Activated CD4-positive, alpha-beta T cell treated with anti-CD3 and anti-CD28 coated beads, Interleukin-10, Interleukin-2, amounts not matched to agents 100 ng/mL and 50 ng/mL, durations not matched to agents 16 hours and 8 hours (primary cell): Measurements from ENCODE around the gene MACO1.
"Not testable (repeated sequence)": the region's sequence is repeated elsewhere in the genome, so short reads cannot be mapped to it uniquely, and the experiment has no call there.

Source experiments
- DNase-seq: peaks from one replicate; pipeline ENCODE4 v3.0.0-alpha.2; 2020

MACO1 gene

GRCh38 chr1:25425098-25426085 is 5.3 kb upstream of the MACO1 start:
- DNase-seq = peak; percentile 16

- DNase-seq = no peak
These were observed 3.0 kb upstream of the MACO1 start for GRCh38 chr1:25427696-25428095.

GRCh38 chr1:25428475-25429166 is 2.1 kb upstream of the MACO1 start:
- DNase-seq = no peak

- DNase-seq = peak; percentile 11
These were observed 527 bp downstream of the MACO1 start for GRCh38 chr1:25430967-25431881.

- DNase-seq = no peak
These were observed 1.4 kb downstream of the MACO1 start for GRCh38 chr1:25431955-25432719.

GRCh38 chr1:25432749-25433388 is 2.2 kb downstream of the MACO1 start:
- DNase-seq = no peak

GRCh38 chr1:25433389-25434186 is 2.9 kb downstream of the MACO1 start:
- no peak for DNase-seq

- DNase-seq = peak; percentile 62
These were observed 4.9 kb downstream of the MACO1 start for GRCh38 chr1:25435397-25436108.

GRCh38 chr1:25437672-25438071 is 7.0 kb downstream of the MACO1 start:
- DNase-seq = no peak

- DNase-seq = no peak
These were observed 8.6 kb downstream of the MACO1 start for GRCh38 chr1:25439287-25439686.

- no peak for DNase-seq
These were observed 11.5 kb downstream of the MACO1 start for GRCh38 chr1:25442178-25442577.

GRCh38 chr1:25443030-25443699 is 12.5 kb downstream of the MACO1 start:
- DNase-seq = no peak

- not testable (repeated sequence) for DNase-seq
These were observed 13.9 kb downstream of the MACO1 start for GRCh38 chr1:25444604-25445003.

- DNase-seq = no peak
These were observed 15.4 kb downstream of the MACO1 start for GRCh38 chr1:25445993-25446538.

GRCh38 chr1:25447547-25447946 is 16.9 kb downstream of the MACO1 start:
- DNase-seq = peak; percentile 48

- DNase-seq = no peak
These were observed 20.2 kb downstream of the MACO1 start for GRCh38 chr1:25450891-25451290.

- DNase-seq = no peak
These were observed 21.2 kb downstream of the MACO1 start for GRCh38 chr1:25451908-25452307.

GRCh38 chr1:25456502-25456901 is 25.8 kb downstream of the MACO1 start:
- no peak for DNase-seq
